HT1080 (cell line): ENCODE measurements around the gene IQSEC1. TPM values are rescaled to one million over a fixed set of nuclear protein-coding genes. Genes with fewer than 3 reads are reported as not detected.

Source experiments
- DNase-seq: peaks from one replicate; pipeline ENCODE4 v3.0.0-alpha.2; 2015; ENCODE audit warnings: low read depth
- polyA plus RNA-seq, 2 experiments: library from polyadenylated mRNA; depleted of rRNA; stranded (reverse); fragments of >200 nt; gene quantifications; 2 replicates each; pipeline ENCODE4 v1.2.3, GENCODE V29; 2015
- total RNA-seq: library from RNA; depleted of rRNA; stranded (reverse); fragments of >200 nt; shearing (Covaris generic); gene quantifications from 2 replicates; pipeline ENCODE4 v1.2.3, GENCODE V29; 2014; rRNA removed

IQSEC1 gene
- total RNA-seq, result 1.3 and 3.0 TPM in 2 replicates
- polyA plus RNA-seq (2015; cell fraction: cytosol; rRNA removed), result 0.88 and 1.4 TPM in 2 replicates
- 1.6 and 2.7 TPM in 2 replicates for polyA plus RNA-seq (2015; cell fraction: nucleus; rRNA removed)

DNA sequence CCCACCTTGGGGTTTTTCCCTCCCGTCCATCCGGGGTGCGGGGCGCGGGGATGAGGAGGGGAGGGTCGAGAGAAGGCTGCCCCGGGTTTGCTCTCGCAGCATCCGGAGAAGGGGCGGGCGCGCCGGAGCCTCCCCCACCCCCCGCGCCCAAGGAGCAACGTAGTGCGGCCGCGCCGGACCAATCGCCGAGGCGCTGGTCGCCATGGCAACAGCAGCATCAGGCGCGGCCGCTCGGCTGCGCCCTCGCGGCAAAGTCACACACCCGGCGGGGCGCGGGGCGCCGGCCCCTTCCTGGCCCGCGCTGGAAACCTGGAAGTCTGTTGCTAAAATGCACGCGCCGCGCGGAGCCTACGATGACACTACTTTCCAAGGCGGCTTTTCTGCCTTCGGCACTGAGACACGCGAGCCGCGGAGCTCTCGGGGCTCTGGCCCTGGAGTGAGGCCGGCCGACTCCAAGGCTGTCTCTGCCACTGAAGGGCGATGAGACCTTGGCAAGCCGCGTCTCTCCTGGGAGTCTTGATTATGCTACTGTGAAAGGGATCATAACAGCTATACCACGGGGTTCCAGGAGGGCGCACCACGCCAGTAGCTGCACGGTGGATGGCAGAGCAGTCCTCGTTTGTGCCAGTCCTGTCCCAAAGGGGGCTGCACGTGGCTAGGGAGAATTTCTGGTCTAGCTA is at the start of gene IQSEC1:
IQSEC1 (minus strand) TSS at position 104 of the 680 bp plus-strand sequence. CDS start 415 bp downstream, outside the sequence.
- no peak for DNase-seq

DNA sequence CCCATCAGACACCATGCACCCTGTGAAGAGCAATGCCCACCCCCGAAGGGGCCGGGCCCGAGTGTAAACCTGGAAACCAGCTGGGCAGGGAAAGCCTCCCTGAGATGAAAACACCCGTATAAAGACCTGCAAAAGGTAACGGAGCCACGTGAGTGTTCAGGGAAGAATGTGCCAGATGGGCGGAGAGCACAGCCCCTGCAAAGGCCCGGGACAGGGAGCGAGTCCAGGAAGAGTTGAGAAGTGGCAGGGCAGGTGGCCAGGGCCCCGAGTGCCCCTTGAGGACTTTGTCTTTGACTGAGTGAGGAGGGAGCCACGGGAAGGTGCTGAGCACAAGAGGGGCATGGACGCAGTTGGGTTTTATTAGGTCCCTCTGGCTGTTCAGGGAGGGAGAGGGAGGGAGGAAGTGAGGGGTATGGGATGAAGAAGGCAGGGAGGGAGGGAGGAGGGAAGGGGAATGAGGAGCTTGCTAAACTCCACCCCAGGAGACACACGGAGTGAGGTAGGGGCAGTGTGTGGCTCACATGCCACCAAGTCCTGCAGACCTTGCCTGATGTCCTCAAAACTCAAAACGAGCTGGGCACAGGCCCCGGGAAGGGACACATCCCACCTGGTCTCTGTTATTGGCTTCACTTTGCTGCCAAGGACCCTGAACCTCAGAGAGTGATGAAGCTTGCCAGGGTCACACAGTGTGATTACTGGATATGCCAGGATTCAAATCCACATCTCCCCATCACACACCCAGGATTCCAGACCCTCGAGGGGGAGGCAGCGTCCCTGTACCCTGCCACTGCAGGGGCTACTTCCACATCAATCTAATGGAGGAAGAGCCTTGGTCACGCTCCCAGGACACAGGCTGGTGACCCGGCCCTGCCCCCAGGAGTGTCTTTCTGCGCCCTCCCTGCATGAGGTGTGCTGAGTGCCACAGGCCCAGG is 49.1 kb upstream of the IQSEC1 start:
- no peak for DNase-seq

DNA sequence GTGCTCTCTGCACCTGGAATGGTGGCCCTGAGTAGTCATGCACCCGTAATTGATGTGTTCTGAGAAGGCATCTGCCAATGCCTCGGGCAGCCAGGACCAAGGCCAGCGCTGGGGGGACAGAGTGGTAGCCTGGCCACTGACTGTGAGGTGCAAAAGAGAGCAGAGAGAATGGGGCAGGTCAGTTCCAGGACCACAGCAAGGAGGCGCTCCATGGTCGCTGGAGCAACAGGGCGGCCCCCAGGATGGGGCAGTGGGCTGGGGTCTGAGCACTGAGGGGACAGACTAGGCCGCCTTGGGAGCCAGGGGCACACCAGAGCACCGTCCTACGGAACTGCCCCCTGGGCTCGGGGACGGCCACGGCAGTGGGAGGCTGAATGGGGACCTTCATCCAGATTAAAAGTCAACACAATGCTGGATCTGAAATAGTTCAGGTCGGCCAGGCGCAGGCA is 48.3 kb upstream of the IQSEC1 start:
- DNase-seq, result no peak

DNA sequence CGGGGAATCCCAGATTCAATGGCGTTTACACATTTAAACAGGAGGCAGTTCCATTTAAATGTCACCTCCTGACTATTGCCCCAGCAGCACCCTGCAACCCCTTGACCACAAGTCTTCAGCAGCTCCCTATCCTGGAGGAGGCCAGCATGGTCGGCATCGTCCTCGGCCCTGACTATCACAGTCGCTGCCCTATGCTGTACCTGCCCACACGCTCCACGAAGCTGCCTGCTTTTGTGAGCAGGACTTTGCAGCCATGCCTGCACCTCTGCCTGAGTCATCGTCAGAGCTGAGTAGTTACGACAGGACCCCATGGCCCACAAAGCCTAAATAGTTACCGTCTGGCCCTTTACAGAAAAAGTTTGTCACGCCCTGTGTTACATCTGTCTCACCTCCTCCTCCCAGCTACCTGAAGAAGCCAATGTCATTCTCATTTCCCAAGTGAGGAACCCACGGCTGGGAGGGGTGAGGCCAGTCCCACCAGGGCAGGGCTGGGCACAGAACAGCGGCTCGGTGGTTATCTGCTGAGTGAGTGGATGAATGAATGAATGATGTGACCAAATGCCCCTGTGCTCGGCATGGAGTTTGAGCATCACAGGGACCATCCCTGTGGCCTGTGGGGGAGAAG is 47.8 kb upstream of the IQSEC1 start:
- DNase-seq, result no peak

DNA sequence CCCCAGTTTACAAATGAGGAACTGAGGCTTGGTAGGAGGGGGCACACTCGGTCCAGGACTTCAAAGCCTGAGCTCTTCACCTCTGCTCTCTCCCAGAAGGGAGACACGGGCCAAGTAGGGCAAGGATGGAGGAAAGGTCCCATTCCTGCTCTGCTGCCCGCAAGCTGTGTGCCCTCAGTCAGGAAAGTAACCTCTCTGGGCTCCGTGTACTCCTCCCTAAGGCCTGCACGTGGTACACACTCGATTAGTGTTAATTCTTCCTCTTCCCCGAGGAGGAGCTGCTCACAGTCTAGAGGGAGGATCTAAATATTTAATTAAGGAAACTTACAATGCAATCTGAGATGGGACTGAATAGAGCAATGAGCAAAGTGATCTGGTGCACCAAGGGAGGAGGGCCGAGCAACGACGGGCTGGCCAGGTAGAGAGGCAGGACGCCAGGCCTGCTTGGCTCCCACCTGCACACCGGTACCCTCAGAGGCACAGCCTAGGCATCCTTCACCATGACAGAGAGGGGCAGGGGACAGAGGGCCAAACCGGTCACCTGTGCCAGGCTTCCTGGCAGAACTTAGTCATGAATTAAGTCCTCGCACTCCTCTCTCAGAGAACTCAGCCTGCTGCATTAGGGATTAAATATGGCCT is 47.2 kb upstream of the IQSEC1 start:
- DNase-seq, result no peak

DNA sequence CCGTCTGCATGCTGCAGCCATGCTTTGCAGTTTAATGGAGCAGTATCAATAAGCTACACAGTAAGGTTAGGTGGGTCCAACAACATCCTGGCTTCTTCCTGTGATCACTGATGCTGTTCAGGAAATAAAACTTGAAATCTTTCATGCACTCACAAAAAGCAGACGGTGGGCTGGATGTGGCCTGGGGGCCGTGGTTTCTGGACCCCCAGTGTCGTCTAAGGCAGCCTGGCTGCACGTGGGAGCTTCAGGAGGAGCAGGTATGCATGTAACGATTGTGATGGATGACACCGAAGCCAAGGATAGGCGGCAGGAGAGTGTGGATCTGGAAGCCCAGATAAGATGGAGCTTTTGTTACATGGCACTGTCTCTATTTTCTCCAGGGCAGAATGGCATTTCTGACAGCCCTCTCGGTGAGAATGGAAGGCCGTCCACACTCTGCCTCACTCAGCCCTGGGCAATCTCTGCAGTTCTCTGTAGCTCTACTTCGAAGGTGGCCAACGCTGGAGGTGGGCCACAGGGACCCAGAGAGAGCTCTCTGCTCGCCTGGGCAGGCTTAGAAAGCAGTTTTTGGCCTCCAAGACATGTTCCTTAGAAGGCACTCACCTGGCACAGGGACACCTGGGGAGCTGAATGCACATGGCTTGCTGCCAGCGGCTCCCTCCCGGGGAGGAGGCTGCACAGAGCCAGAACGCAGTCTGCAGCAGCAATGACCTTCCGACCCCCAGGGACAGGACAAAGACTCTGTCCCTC is 46.4 kb upstream of the IQSEC1 start:
- DNase-seq, result no peak

DNA sequence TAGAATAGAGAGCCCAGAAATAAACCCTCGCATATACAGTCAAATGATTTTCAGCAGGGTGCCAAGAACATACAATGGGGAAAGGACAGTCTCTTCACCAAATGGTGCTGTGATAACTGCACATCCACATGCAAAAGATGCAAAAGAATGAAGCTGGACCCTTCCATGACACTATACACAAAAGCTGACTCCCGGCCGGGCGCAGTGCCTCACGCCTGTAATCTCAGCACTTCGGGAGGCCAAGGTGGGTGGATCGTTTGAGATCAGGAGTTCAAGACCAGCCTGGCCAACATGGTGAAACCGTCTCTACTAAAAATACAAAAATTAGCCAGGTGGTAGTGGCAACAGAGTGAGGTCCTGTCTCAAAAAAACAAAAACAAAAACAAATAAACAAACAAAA is 43.2 kb upstream of the IQSEC1 start:
- DNase-seq, result no peak

DNA sequence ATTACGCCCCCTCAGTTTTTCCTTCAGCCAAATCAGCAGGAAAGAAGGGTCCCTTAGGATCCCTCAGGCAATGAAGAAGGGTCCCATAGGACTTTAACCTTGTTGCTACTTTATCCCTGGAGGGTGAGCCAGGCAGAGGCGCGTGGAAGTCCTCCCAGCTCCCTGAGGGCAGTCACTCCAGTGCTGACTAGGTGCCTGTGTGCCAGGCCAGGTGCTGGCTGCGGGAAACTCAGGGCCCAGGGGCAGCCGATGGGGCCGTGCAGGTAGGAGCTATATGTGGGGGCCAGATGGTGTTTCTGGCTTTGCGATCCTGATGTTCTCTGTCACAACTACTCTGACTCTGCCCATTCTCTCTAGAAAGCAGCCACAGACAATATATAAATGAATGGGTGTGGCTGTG is 42.8 kb upstream of the IQSEC1 start:
- DNase-seq, result no peak

DNA sequence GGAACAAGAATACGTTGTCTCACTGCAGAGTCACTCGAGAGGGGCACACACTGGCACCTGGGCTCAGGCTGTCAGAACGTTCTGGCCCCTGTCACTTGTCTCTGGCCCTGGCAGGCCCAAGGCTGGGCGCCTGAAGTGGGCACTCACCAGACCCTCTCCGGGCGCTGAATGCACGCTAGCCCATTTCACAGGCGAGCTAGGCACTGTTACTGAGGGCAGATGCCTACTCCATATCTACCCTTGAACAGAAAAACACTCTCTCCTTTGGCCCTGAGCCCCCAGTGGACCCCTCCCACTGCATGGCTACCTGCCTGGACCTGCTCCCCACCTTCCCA is 42.3 kb upstream of the IQSEC1 start:
- no peak for DNase-seq

DNA sequence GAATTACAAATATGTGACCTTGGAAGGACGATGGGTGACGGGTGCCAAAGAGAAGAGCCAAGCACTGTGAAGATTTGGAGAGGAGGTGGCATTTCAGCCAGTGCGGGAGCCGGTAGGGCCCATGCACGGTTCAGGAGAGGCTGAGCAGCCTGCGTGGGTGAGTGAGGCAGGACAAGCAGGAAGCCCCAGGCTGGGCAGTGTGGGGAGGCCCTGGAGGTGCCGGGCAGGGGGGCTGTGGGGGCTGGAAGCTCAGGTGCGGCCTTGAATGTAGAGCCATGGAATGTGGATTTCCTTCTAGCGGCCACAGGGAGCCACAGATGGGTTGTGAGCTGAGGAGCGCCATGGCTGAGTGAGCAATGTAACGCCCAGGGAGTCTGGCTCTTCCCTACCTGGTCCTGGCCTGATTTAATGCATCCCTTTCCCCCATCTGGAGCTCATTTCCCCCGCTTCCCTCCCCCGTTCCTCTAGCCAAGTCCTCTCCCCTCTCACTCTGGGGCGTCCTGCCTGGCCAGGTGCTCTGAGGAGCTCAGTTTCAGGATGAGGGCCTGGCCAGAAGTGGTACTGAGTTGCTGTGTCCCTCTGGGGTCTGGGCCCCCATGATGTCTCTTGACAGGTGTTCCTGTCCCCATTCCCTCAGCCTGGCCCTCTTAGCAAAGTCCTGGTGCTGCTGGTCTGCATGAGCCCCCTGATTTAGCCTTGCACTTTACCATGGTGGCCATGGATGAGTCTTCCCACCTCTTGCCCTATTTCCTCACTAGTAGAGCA is 41.8 kb upstream of the IQSEC1 start:
- DNase-seq, result no peak

DNA sequence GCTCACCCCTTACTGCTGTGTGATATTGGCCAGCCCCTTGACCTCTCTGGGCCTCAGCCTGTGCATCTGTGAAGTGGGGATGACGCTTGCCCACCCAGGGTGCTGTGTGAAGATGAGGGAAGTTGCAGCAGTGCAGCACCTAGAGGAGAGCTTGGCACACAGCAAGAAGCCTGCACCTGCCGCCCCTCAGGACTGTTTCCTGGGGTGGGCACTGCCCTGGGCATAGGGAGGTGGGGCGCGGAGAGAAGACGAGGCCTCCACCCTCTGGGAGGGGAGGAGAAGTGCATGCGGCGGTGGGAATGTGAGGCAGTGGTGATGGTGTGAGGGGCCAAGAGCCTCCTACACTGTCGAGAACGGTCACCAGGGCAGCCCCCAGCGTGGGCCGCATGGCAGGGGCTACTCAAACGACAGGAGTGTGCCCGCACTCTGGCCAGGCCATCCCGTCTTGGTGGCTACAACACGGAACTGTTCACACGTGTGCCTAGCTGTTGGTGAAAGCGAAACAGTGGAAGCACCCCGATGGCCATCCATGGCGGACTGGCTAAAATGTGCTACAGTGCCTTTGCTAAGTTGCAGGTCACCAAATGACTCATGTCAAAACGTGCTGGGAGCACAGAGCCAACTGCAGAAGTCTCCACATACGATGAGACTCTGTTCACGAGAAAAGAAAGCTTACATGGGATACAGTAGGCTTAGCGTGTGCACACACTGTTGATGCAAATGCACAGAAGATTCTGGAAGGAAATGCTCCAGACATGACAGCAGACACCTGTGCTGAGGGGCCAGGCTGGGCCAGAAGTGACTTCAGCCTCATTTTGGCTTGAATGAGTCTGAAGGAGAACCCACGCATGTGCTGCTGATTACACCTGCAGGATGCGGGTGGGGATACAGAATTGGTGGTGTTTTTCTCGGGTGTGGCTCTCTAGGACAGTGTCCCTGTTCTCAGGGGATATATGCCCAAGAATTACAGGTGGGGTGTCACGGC is 40.4 kb upstream of the IQSEC1 start:
- no peak for DNase-seq

DNA sequence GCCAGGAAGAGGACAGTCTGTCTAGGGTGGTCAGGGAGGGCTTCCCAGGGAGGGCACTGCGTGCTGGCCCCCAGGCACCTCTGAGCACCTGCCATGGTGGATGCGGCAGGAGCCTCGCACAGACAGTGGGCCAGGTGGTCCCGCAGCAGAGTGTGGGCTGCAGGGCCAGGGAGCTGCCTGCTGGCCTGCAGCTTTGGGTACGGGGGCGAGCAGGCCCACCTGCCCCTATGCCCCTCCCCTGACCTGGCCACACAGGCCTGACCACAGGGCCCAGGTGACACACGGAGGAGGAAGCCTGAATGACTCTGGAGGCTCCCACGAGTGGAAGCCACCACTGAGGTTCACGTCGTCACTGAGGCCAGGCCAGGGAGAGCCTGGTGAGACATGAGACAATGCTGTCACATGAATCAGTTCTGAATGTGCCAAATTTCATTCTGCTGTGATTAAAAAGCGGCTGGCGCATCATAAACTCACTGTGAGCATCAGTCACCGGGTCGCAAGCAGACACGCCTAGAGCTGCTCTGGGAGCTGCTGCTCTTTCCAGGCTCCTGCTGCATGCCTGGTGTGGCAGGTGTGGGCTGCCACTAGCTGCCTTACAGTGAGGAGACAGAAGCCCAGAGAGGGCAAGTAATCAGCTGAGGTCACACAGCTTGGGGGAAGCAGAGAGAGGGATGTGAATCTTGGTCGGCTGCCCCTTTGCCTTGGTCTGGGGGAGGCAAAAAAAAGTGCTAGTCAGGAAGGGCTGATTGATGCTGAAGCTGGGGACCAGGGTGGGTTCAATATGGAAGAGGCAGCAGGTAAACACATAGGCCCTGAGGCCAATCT is 39.5 kb upstream of the IQSEC1 start:
- DNase-seq, result no peak

DNA sequence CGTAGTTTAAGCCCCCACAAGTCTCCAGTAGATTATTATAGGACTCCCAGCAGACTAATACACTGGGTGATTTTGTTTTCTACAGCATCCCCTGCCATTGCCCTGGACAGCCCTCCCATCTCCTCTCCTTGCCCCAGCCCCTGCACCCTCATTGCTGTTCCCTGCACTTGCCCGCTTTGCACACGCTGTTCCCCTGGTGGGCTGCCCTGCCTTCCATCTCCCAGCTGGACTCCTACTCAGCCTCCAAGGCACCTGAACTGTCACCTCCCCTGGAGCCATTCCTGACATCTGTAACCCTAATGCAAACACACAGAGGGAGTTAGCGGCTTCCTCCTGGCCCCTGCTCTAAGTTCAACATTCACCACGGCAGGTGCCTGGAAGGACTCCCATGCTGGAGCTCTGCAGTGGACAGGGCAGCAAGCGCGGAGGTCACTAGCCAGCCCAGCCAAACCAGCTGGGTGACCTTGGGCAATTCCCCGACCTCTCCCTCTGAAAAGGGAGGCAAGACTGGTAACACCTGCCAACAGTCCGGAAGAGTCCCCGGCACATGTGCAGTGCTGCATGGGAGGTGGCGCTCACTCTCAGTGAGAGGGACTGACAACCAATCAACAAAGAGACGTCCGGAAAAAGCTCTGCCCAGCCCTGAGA is 38.8 kb upstream of the IQSEC1 start:
- no peak for DNase-seq

DNA sequence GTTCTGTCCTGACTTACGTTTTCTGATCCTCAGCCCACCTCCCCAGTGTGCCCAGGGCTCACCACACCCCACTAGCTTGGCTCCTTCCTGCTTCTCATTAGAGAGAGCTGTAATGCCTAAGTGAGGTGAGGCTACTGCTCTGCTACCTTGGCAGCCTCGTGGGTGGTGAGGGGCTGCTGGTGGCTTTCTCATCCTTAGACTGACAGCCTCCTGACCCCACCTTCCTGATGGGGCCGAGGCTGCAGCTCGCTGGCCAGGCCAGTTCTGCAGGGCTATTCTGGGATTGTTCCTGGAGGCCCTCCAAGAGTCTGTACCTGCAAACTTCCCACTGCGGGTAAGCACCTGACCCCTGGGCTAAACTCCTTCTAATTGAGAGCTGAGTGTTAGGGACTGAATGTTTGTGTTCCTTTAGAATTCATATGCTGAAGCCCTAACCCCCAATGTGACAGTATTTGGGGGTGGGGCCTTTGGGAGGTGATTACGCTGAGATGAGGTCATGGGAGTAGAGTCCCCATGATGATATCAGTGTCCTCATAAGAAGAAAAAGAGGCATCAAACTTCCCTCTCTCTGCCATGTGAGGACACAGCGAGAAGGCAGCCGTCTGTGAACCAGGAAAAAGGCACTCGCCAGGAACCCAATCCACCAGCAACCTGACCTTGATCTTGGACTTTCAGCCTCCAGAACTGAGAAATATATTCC is 38.1 kb upstream of the IQSEC1 start:
- no peak for DNase-seq

DNA sequence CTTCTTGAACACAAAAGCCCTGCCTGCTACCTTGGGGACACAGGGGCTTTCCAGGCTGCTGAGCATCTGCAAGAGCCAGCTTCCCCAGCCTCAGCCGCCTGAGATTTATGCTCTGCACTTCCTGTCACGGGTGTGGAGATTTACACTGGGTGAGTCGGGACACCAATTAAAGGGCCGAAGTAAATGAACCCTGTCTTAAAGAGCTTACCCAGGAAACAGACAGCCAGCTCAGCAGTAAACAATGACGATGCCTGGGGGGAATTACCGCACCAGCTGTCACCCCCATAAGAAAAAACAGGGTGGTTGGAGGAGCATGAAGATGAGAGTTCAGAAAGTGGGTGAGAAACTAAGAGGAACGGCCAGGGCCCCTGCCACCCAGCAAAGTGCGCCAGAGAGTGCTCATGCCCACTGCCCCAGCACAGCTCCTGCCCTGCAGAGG is 37.5 kb upstream of the IQSEC1 start:
- peak; percentile 9 for DNase-seq

DNA sequence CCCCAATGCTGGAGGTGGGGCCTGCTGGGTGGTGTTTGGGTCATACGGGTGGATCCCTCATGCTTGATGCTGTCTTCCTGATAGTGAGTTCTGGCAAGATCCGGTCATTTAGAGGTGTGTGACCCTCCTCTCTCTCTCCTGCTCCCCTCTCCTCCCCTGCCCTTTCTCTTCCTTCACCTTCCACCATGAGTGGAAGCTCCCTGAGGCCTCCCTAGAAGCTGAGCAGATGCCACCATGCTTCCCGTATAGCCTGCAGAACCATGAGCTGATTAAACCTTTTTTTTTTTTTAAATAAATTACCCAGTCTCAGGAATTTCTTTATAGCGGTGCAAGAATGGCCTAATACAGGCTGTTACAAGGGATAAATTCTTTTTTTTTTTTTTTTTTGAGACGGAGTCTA is 36.3 kb upstream of the IQSEC1 start:
- DNase-seq, result no peak

DNA sequence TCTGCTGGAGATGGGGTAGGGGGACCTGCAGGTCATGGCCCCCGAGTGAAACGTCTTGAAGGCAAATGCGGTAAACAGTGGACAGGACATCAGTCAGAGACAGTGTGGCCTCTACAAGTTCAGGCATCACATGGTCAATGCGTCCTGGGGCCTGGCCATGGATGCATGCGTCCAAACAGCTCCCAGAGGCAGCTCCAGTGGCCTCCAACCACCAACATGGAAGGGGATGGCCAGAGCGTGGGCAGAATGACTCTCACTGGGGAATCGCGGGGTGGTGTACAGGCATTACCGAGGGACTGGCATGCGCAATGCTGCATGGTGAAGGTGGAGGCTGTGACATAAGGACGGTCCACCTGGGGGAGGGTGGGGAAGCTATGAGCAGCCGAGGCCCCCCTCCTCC is 35.6 kb upstream of the IQSEC1 start:
- DNase-seq, result no peak
